Right lobe of liver (tissue), 4 donors: ENCODE measurements around the gene ZMIZ1.

Experiments used
- POLR2A ChIP-seq: fragments of 450-650 bp; IDR thresholded peaks from one replicate; pipeline ENCODE4 v1.6.1; 2017; ENCODE audit warnings: antibody characterized with exemption, mild to moderate bottlenecking
- TF ChIP-seq, protein P1 (sequence below), 4 donors: fragments of 200-600 bp in 3 of 4; fragments of 450-650 bp in 1 of 4; IDR thresholded peaks; one replicate each; pipeline versions ENCODE4 v1.5.1 to v1.8.0; 2016 to 2022; ENCODE audit warnings: antibody characterized with exemption in 4 of 4, mild to moderate bottlenecking in 2 of 4
- donor health status: DM: no; HTN: no; CAD: no.
- donor health status: DM: no; HTN: no; CAD: no.
- donor health status: DM: no; HTN: yes; CAD: no.

DNA sequence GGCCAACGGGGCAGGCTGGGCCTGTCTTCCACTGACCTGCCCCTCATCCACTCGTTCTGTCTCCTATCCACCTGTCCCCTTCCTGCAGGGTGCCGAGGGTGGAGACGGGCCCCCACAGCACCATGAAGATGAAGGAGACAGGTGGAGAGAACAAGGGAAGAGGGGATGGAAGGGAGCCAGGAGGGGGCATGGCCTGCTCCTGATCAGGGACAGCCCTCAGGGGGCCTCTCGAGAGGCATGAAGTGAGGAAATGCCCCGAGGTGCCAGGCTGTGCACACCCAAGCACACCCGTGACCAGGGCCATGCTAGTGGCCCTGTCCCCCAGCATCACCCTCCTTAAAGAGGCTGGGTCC, 111.2 kb downstream of the ZMIZ1 start:
- TF ChIP-seq, protein P1, sequence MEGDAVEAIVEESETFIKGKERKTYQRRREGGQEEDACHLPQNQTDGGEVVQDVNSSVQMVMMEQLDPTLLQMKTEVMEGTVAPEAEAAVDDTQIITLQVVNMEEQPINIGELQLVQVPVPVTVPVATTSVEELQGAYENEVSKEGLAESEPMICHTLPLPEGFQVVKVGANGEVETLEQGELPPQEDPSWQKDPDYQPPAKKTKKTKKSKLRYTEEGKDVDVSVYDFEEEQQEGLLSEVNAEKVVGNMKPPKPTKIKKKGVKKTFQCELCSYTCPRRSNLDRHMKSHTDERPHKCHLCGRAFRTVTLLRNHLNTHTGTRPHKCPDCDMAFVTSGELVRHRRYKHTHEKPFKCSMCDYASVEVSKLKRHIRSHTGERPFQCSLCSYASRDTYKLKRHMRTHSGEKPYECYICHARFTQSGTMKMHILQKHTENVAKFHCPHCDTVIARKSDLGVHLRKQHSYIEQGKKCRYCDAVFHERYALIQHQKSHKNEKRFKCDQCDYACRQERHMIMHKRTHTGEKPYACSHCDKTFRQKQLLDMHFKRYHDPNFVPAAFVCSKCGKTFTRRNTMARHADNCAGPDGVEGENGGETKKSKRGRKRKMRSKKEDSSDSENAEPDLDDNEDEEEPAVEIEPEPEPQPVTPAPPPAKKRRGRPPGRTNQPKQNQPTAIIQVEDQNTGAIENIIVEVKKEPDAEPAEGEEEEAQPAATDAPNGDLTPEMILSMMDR (IDR thresholded peaks at IDR 0.05): no peak
- TF ChIP-seq POLR2A: no peak
